Activated CD4-positive, alpha-beta memory T cell treated with anti-CD3 and anti-CD28 coated beads for 36 hours (primary cell): ENCODE measurements around the gene CD300LB. TPM values are rescaled to one million over a fixed set of nuclear protein-coding genes. Genes with fewer than 3 reads are reported as not detected.

Experiments
- CTCF ChIA-PET: fragments of 350-600 bp; sonication (Branson Sonifier 250); formaldehyde crosslinking; loops from one replicate; lab custom pipeline; 2021; ENCODE audit warnings: antibody characterized with exemption, inconsistent platforms; lab: Charles Lee
- POLR2A ChIA-PET: fragments of 350-600 bp; sonication (Branson Sonifier 250); formaldehyde crosslinking; loops from one replicate; lab custom pipeline; 2021; ENCODE audit warnings: antibody characterized with exemption; lab: Charles Lee
- DNase-seq: peaks from one replicate; pipeline ENCODE4 v3.0.0-alpha.2; 2020
- H3K27ac Mint-ChIP-seq: one replicate; pipeline ENCODE4 v1.8.0; 2021; ENCODE audit warnings: mixed read lengths
- H3K27me3 Mint-ChIP-seq: one replicate; pipeline ENCODE4 v1.8.0; 2021; ENCODE audit warnings: mixed read lengths
- H3K36me3 Mint-ChIP-seq: one replicate; pipeline ENCODE4 v1.8.0; 2021; ENCODE audit warnings: mixed read lengths
- H3K4me1 Mint-ChIP-seq: one replicate; pipeline ENCODE4 v1.8.0; 2021; ENCODE audit warnings: low read depth, mixed read lengths
- H3K4me3 Mint-ChIP-seq: one replicate; pipeline ENCODE4 v1.8.0; 2021; ENCODE audit warnings: mild to moderate bottlenecking, mixed read lengths
- H3K9me3 Mint-ChIP-seq: one replicate; pipeline ENCODE4 v1.8.0; 2021; ENCODE audit warnings: mixed read lengths
- intact Hi-C: fragments of 100-400 bp; cut with micrococcal nuclease; formaldehyde crosslinking; loops from one replicate; pipeline ENCODE4 v1.15.1; 2023
- total RNA-seq, 2 experiments: library from RNA; stranded (reverse); gene quantifications; one replicate each; pipeline ENCODE4 v1.2.3, GENCODE V29; 2021

The CD300LB gene
- total RNA-seq, 2 experiments from 2014 or later: not detected

GRCh38 chr17:74485022-74485743 lies 46.1 kb downstream of the CD300LB start:
- no peak overlapping the region for H3K27ac Mint-ChIP-seq
- no peaks in the 10 kb centered on the region for H3K27me3 Mint-ChIP-seq
- ChIA-PET CTCF (no interaction called here), POLR2A (no interaction called here)
- intact Hi-C loops: no loop called here
- peaks cover 10% of the 10 kb centered on the region for H3K36me3 Mint-ChIP-seq
- H3K9me3 Mint-ChIP-seq: no peaks in the 10 kb centered on the region
- no peaks in the 10 kb centered on the region for H3K4me1 Mint-ChIP-seq
- H3K4me3 Mint-ChIP-seq: no peak overlapping the region
- DNase-seq: no peak

GRCh38 chr17:74484066-74484465 lies 47.2 kb downstream of the CD300LB start:
- Mint-ChIP-seq H3K4me3 (no peak overlapping the region), H3K27me3 (no peaks in the 10 kb centered on the region), H3K27ac (no peak overlapping the region), H3K36me3 (peaks cover 8% of the 10 kb centered on the region), H3K9me3 (no peaks in the 10 kb centered on the region), H3K4me1 (peaks cover 10% of the 10 kb centered on the region)
- no peak for DNase-seq
- intact Hi-C loops: no loop called here
- ChIA-PET CTCF (interaction anchor here (0.8 to 1.3 kb wide), 2 partner anchors 26 to 105 kb away, joined by 3 to 7 read pairs; no protein-coding TSS in a partner anchor), POLR2A (no interaction called here)

- no peaks in the 10 kb centered on the region for H3K27me3 Mint-ChIP-seq
- H3K4me1 Mint-ChIP-seq: peaks cover 30% of the 10 kb centered on the region
- H3K9me3 Mint-ChIP-seq: peaks cover 2% of the 10 kb centered on the region
- CTCF ChIA-PET: interaction anchor here (1.4 to 5.0 kb wide), 3 partner anchors 24 to 113 kb away, joined by 3 to 27 read pairs (median 8); no protein-coding TSS in a partner anchor
- peak overlapping the region; percentile 24 for H3K27ac Mint-ChIP-seq
- POLR2A ChIA-PET: no interaction called here
- peaks cover 7% of the 10 kb centered on the region for H3K36me3 Mint-ChIP-seq
- no peak for DNase-seq
- intact Hi-C loops: no loop called here
- H3K4me3 Mint-ChIP-seq: no peak overlapping the region
These were observed 49.7 kb downstream of the CD300LB start for GRCh38 chr17:74481621-74482020.

GRCh38 chr17:74480290-74480689 lies 51.0 kb downstream of the CD300LB start:
- H3K9me3 Mint-ChIP-seq: peaks cover 14% of the 10 kb centered on the region
- CTCF ChIA-PET: interaction anchor here (0.8 to 5.0 kb wide), 4 partner anchors 12 to 101 kb away, joined by 3 to 27 read pairs (median 6); no protein-coding TSS in a partner anchor
- peaks cover 31% of the 10 kb centered on the region for H3K4me1 Mint-ChIP-seq
- H3K27me3 Mint-ChIP-seq: no peaks in the 10 kb centered on the region
- no peak overlapping the region for H3K4me3 Mint-ChIP-seq
- POLR2A ChIA-PET: no interaction called here
- intact Hi-C loops: no loop called here
- DNase-seq: no peak
- H3K36me3 Mint-ChIP-seq: peaks cover 19% of the 10 kb centered on the region
- H3K27ac Mint-ChIP-seq: no peak overlapping the region

GRCh38 chr17:74478420-74479100 lies 52.7 kb downstream of the CD300LB start:
- ChIA-PET POLR2A (interaction anchor here (1.2 kb wide), 1 partner anchor 12 kb away, joined by 5 read pairs; the partner anchor contains the start of gene CD300A), CTCF (interaction anchor here (0.7 to 5.0 kb wide), 6 partner anchors 13 to 177 kb away, joined by 3 to 27 read pairs (median 4); no protein-coding TSS in a partner anchor)
- peak; percentile 47 for DNase-seq
- no peaks in the 10 kb centered on the region for H3K27me3 Mint-ChIP-seq
- peak overlapping the region; percentile 72 for H3K27ac Mint-ChIP-seq
- peak overlapping the region; percentile 18 for H3K4me3 Mint-ChIP-seq
- H3K9me3 Mint-ChIP-seq: peaks cover 21% of the 10 kb centered on the region
- peaks cover 32% of the 10 kb centered on the region for H3K36me3 Mint-ChIP-seq
- H3K4me1 Mint-ChIP-seq: peaks cover 46% of the 10 kb centered on the region
- intact Hi-C loops: no loop called here

GRCh38 chr17:74477411-74477810 lies 53.9 kb downstream of the CD300LB start:
- Mint-ChIP-seq H3K27ac (no peak overlapping the region), H3K4me1 (peaks cover 52% of the 10 kb centered on the region), H3K36me3 (peaks cover 32% of the 10 kb centered on the region), H3K4me3 (no peak overlapping the region), H3K9me3 (peaks cover 21% of the 10 kb centered on the region), H3K27me3 (no peaks in the 10 kb centered on the region)
- ChIA-PET CTCF (interaction anchor here (1.3 kb wide), 1 partner anchor 40 kb away, joined by 3 read pairs; no protein-coding TSS in a partner anchor), POLR2A (no interaction called here)
- intact Hi-C loops: no loop called here
- DNase-seq: no peak

- no peak for DNase-seq
- Mint-ChIP-seq H3K9me3 (peaks cover 21% of the 10 kb centered on the region), H3K36me3 (peaks cover 31% of the 10 kb centered on the region), H3K27me3 (no peaks in the 10 kb centered on the region), H3K4me1 (peaks cover 62% of the 10 kb centered on the region), H3K4me3 (no peak overlapping the region), H3K27ac (no peak overlapping the region)
- intact Hi-C loops: no loop called here
- ChIA-PET CTCF (interaction anchor here (0.7 to 1.9 kb wide), 2 partner anchors 18 to 107 kb away, joined by 3 to 5 read pairs; partner anchors contain the start of gene GPR142), POLR2A (interaction anchor here (1.2 kb wide), 1 partner anchor 13 kb away, joined by 3 read pairs; no protein-coding TSS in a partner anchor)
These were observed 56.1 kb downstream of the CD300LB start for GRCh38 chr17:74475189-74475588.

GRCh38 chr17:74474043-74474792 lies 57.1 kb downstream of the CD300LB start:
- intact Hi-C loops: no loop called here
- peak overlapping the region; percentile 14 for H3K27ac Mint-ChIP-seq
- no peak overlapping the region for H3K4me3 Mint-ChIP-seq
- H3K4me1 Mint-ChIP-seq: peaks cover 62% of the 10 kb centered on the region
- no peaks in the 10 kb centered on the region for H3K27me3 Mint-ChIP-seq
- H3K9me3 Mint-ChIP-seq: peaks cover 21% of the 10 kb centered on the region
- DNase-seq: no peak
- ChIA-PET POLR2A (no interaction called here), CTCF (no interaction called here)
- H3K36me3 Mint-ChIP-seq: peaks cover 31% of the 10 kb centered on the region

GRCh38 chr17:74473294-74473693 lies 58.0 kb downstream of the CD300LB start:
- peaks cover 28% of the 10 kb centered on the region for H3K36me3 Mint-ChIP-seq
- no peak overlapping the region for H3K4me3 Mint-ChIP-seq
- peaks cover 55% of the 10 kb centered on the region for H3K4me1 Mint-ChIP-seq

GRCh38 chr17:74472890-74473289 lies 58.4 kb downstream of the CD300LB start:
- Mint-ChIP-seq H3K4me3 (no peak overlapping the region), H3K27me3 (no peaks in the 10 kb centered on the region), H3K9me3 (peaks cover 21% of the 10 kb centered on the region), H3K36me3 (peaks cover 28% of the 10 kb centered on the region), H3K4me1 (peaks cover 51% of the 10 kb centered on the region), H3K27ac (no peak overlapping the region)
- DNase-seq: no peak
- intact Hi-C loops: no loop called here
- ChIA-PET POLR2A (no interaction called here), CTCF (interaction anchor here (2.1 to 7.9 kb wide), 2 partner anchors 15 to 105 kb away, joined by 12 to 55 read pairs; no protein-coding TSS in a partner anchor)

More at GRCh38 chr17:74473294-74473693, 58.0 kb downstream of the CD300LB start:
- POLR2A ChIA-PET: no interaction called here
- no peak overlapping the region for H3K27ac Mint-ChIP-seq
- CTCF ChIA-PET: interaction anchor here (7.9 kb wide), 1 partner anchor 16 kb away, joined by 55 read pairs; no protein-coding TSS in a partner anchor
- no peak for DNase-seq
- intact Hi-C loops: no loop called here
- peaks cover 21% of the 10 kb centered on the region for H3K9me3 Mint-ChIP-seq
- no peaks in the 10 kb centered on the region for H3K27me3 Mint-ChIP-seq

- Mint-ChIP-seq H3K27me3 (no peaks in the 10 kb centered on the region), H3K27ac (no peak overlapping the region)
These were observed 59.9 kb downstream of the CD300LB start for GRCh38 chr17:74471341-74471740.

More at GRCh38 chr17:74471341-74471740, 59.9 kb downstream of the CD300LB start:
- intact Hi-C loops: no loop called here
- Mint-ChIP-seq H3K4me3 (no peak overlapping the region), H3K36me3 (peaks cover 25% of the 10 kb centered on the region), H3K9me3 (peaks cover 16% of the 10 kb centered on the region), H3K4me1 (peaks cover 48% of the 10 kb centered on the region)
- POLR2A ChIA-PET: no interaction called here
- DNase-seq: no peak
- CTCF ChIA-PET: interaction anchor here (0.8 to 7.9 kb wide), 7 partner anchors 14 to 103 kb away, joined by 3 to 55 read pairs (median 4); no protein-coding TSS in a partner anchor
